GM23338 (cell line): Measurements from ENCODE around the gene SERPINA3.

Experiments used
- CTCF ChIP-seq, 2 experiments: fragments of 200-600 bp in 1 of 2; sonication (generic) in 1 of 2; conservative IDR thresholded peaks; 2 replicates each; pipeline versions ENCODE4 v1.5.1 to v1.6.1; 2016 to 2017; ENCODE audit warnings: antibody characterized with exemption in 2 of 2, low read depth in 2 of 2, mild to moderate bottlenecking in 2 of 2, moderate library complexity in 1 of 2
- EZH2 ChIP-seq: fragments of 200-600 bp; sonication (generic); IDR thresholded peaks from one replicate; pipeline ENCODE4 v1.8.0; 2017; ENCODE audit warnings: antibody characterized with exemption, mild to moderate bottlenecking, low read depth; ENCODE audit not compliant: unreplicated experiment
- EZH2phosphoT487 ChIP-seq: fragments of 200-600 bp; sonication (generic); IDR thresholded peaks from one replicate; pipeline ENCODE4 v1.8.1; 2018; ENCODE audit warnings: antibody characterized with exemption; ENCODE audit not compliant: unreplicated experiment
- JUNB ChIP-seq: IDR thresholded peaks from one replicate; pipeline ENCODE4 v1.6.1; 2016; ENCODE audit warnings: antibody characterized with exemption; ENCODE audit not compliant: unreplicated experiment
- REST ChIP-seq: IDR thresholded peaks from one replicate; pipeline ENCODE4 v1.6.1; 2018; ENCODE audit warnings: antibody characterized with exemption; ENCODE audit not compliant: unreplicated experiment
- STAT1 ChIP-seq: IDR thresholded peaks from one replicate; pipeline ENCODE4 v1.6.1; 2016; ENCODE audit warnings: antibody characterized with exemption; ENCODE audit not compliant: unreplicated experiment

GRCh38 chr14:94631536-94632304 is 19.5 kb downstream of the SERPINA3 start:
- TF ChIP-seq REST (no peak), CTCF (conservative IDR thresholded peaks at IDR 0.05; ENCODE audit: low read depth in 2 of 2) (no peak), EZH2 (no peak), JUNB (no peak), EZH2phosphoT487 (no peak), STAT1 (no peak)
